GM19193 (cell line): ENCODE data around the gene VPS26B.

Source experiments
- POLR2A ChIP-seq: IDR thresholded peaks from 4 replicates; pipeline ENCODE4 v1.6.1; 2011; ENCODE audit not compliant: insufficient read depth, insufficient read length; ENCODE audit errors: extremely low read depth

VPS26B gene

GRCh38 chr11:134250675-134251074, 26.2 kb downstream of the VPS26B start:
- TF ChIP-seq POLR2A, result no peak

GRCh38 chr11:134252346-134253187, 28.1 kb downstream of the VPS26B start:
- TF ChIP-seq POLR2A, result no peak

- peak; percentile 72 for TF ChIP-seq POLR2A
Measured at GRCh38 chr11:134253188-134253993, 28.9 kb downstream of the VPS26B start, which contains the start of the genes ACAD8 and THYN1. TSS of gene ACAD8 (plus strand) at chr11:134253568. CDS start at chr11:134253601, 33 bp downstream. TSS of gene THYN1 (minus strand) at chr11:134253352. CDS start at chr11:134252882, 470 bp downstream.

GRCh38 chr11:134254433-134255183, 30.1 kb downstream of the VPS26B start:
- no peak for TF ChIP-seq POLR2A

GRCh38 chr11:134257101-134257500, 32.6 kb downstream of the VPS26B start:
- TF ChIP-seq POLR2A, result no peak

- TF ChIP-seq POLR2A, result no peak
Measured at GRCh38 chr11:134258577-134258976, 34.1 kb downstream of the VPS26B start.

GRCh38 chr11:134260503-134260902, 36.0 kb downstream of the VPS26B start:
- TF ChIP-seq POLR2A, result no peak

- no peak for TF ChIP-seq POLR2A
Measured at GRCh38 chr11:134260983-134261382, 36.5 kb downstream of the VPS26B start.

- TF ChIP-seq POLR2A, result no peak
Measured at GRCh38 chr11:134261626-134262488, 37.4 kb downstream of the VPS26B start.

GRCh38 chr11:134264966-134265764, 40.7 kb downstream of the VPS26B start:
- TF ChIP-seq POLR2A, result no peak

- TF ChIP-seq POLR2A, result no peak
Measured at GRCh38 chr11:134266440-134266839, 42.0 kb downstream of the VPS26B start.

- TF ChIP-seq POLR2A, result no peak
Measured at GRCh38 chr11:134266841-134267251, 42.4 kb downstream of the VPS26B start.

GRCh38 chr11:134267461-134267860, 43.0 kb downstream of the VPS26B start:
- no peak for TF ChIP-seq POLR2A

GRCh38 chr11:134267966-134268365, 43.5 kb downstream of the VPS26B start:
- TF ChIP-seq POLR2A, result no peak

GRCh38 chr11:134270250-134270714, 45.8 kb downstream of the VPS26B start:
- no peak for TF ChIP-seq POLR2A
